ENCODE measurements around the gene ECHDC1. TPM values are rescaled to one million over a fixed set of nuclear protein-coding genes. Genes with fewer than 3 reads are reported as not detected.

ECHDC1 gene
- total and polyA plus RNA-seq, 2 of the 8 experiments (the other 6 are each of a cell fraction or from before 2014, with no cell fraction given) = 11.3 to 60.5 TPM

- no peak overlapping the region for H2BK20ac ChIP-seq (ENCODE audit: low read length)
- H3K9me3 ChIP-seq (ENCODE audit: insufficient read depth in 2 of 2, low read depth in 1 of 2, low read length in 1 of 2) = no peaks in the 10 kb centered on the region
- H2BK15ac ChIP-seq (ENCODE audit: low read length) = no peak overlapping the region
- H3K79me2 ChIP-seq (ENCODE audit: control insufficient read depth in 1 of 2, insufficient read depth in 2 of 2, low read length in 2 of 2) = no peaks in the 10 kb centered on the region
- no peak overlapping the region for H3K9ac ChIP-seq (replicated peaks in 1 of 4; ENCODE audit: extremely low read depth in 1 of 4, low read depth in 3 of 4, low read length in 3 of 4)
- H3K79me1 ChIP-seq (ENCODE audit: low read depth, low read length) = no peaks in the 10 kb centered on the region
- H3K14ac ChIP-seq (ENCODE audit: insufficient read length) = no peak overlapping the region
- H4K5ac ChIP-seq (ENCODE audit: insufficient read length, low read depth, low read length) = no peak overlapping the region
- CTCF ChIA-PET (ENCODE audit: partially characterized antibody) = interaction anchor here (1.1 to 1.3 kb wide), 2 partner anchors 28 to 75 kb away, joined by 3 read pairs; no protein-coding TSS in a partner anchor
- no peaks in the 10 kb centered on the region for H4K20me1 ChIP-seq (replicated peaks in 1 of 2; ENCODE audit: control insufficient read depth in 1 of 2, insufficient read depth in 2 of 2, low read length in 2 of 2)
- no peaks in the 10 kb centered on the region for H3K4me1 ChIP-seq (replicated peaks in 1 of 4; ENCODE audit: control insufficient read depth in 3 of 4, insufficient read depth in 4 of 4, low read length in 3 of 4)
- no peak overlapping the region for H4K91ac ChIP-seq (replicated peaks; ENCODE audit: insufficient read length, low read length)
- H3K36me3 ChIP-seq (ENCODE audit: control insufficient read depth in 2 of 4, insufficient read depth in 4 of 4, low read length in 3 of 4) = no peaks in the 10 kb centered on the region
- no peak overlapping the region for H3K23ac ChIP-seq (ENCODE audit: insufficient read length)
- no peaks in the 10 kb centered on the region for H3K23me2 ChIP-seq (ENCODE audit: low read depth, low read length)
- H3K18ac ChIP-seq (ENCODE audit: extremely low read depth, low read length) = no peak overlapping the region
- no peak overlapping the region for H3K4me3 ChIP-seq (ENCODE audit: extremely low read depth in 1 of 4, insufficient read depth in 2 of 4, low read depth in 3 of 4, low read length in 4 of 4)
- FAIRE-seq = no peak
- H3K4me2 ChIP-seq (ENCODE audit: insufficient read depth in 1 of 2, low read depth in 2 of 2, low read length in 2 of 2) = no peak overlapping the region
- no peak overlapping the region for H3K56ac ChIP-seq (replicated peaks; ENCODE audit: insufficient read length, low read depth, low read length)
- POLR2A ChIA-PET (ENCODE audit: partially characterized antibody) = no interaction called here
- no peak overlapping the region for H2BK12ac ChIP-seq (ENCODE audit: low read depth, low read length)
- no peak overlapping the region for H2AK5ac ChIP-seq (ENCODE audit: low read depth, low read length)
- 73% methylated on average over 5 of the region's 5 CpGs; no CpG with 5 or more reads in 1 of the 2 experiments for WGBS, 2 experiments (ENCODE audit: extremely low coverage in 1 of 2, insufficient coverage in 1 of 2, insufficient read length in 1 of 2, insufficient replicate concordance in 2 of 2, low coverage in 1 of 2, low lambda C conversion rate in 2 of 2, missing lambda C conversion rate in 1 of 2)
- H4K8ac ChIP-seq (ENCODE audit: extremely low read depth, insufficient read depth, low read length) = no peak overlapping the region
- H3K27ac ChIP-seq (ENCODE audit: low read depth, low read length) = no peak overlapping the region
- H2BK120ac ChIP-seq (replicated peaks; ENCODE audit: low read depth, low read length) = no peak overlapping the region
- H2BK5ac ChIP-seq (ENCODE audit: low read depth, low read length) = no peak overlapping the region
- no peak overlapping the region for H2AFZ ChIP-seq (ENCODE audit: low read length)
- no peaks in the 10 kb centered on the region; a peak in 1 of 7 replicates for H3K27me3 ChIP-seq (replicated peaks in 1 of 4; ENCODE audit: control insufficient read depth in 3 of 4, extremely low read depth in 1 of 4, insufficient read depth in 3 of 4, low read length in 3 of 4)
- H3K4ac ChIP-seq (replicated peaks; ENCODE audit: insufficient read length, low read depth, low read length) = no peak overlapping the region
- no peak for DNase-seq (ENCODE audit: low read depth in 1 of 2, low spot score in 2 of 2)
- TF ChIP-seq SAP30 (IDR thresholded peaks at IDR 0.05; ENCODE audit: insufficient read depth, insufficient replicate concordance, low read length) (no peak), MAX (IDR thresholded peaks at IDR 0.05) (no peak), PHF8 (conservative IDR thresholded peaks at IDR 0.05; ENCODE audit: low read depth, low read length) (no peak), E2F6 (IDR thresholded peaks at IDR 0.05) (no peak), POLR2AphosphoS5 (IDR thresholded peaks at IDR 0.05; ENCODE audit: low read depth, low read length) (no peak), EP300 (IDR thresholded peaks at IDR 0.05; ENCODE audit: borderline replicate concordance in 1 of 2, low read depth in 2 of 2, low read length in 2 of 2) (no peak), CREB1 (IDR thresholded peaks at IDR 0.05) (no peak), POLR2A (IDR thresholded peaks at IDR 0.05; ENCODE audit: control extremely low read depth in 1 of 2, low read depth in 2 of 2, low read length in 2 of 2) (no peak), SP4 (IDR thresholded peaks at IDR 0.05; ENCODE audit: low read length) (no peak), RBBP5 (IDR thresholded peaks at IDR 0.05; ENCODE audit: borderline replicate concordance, low read depth, low read length) (no peak), ASH2L (IDR thresholded peaks at IDR 0.05; ENCODE audit: low read length) (no peak)
Measured at GRCh38 chr6:127391094-127391953, 47.9 kb upstream of the ECHDC1 start.
